GM12872 (cell line): Measurements from ENCODE around the gene DNAJC5.

ENCODE experiments used
- TF ChIP-seq, protein P1 (sequence below): IDR thresholded peaks from 3 replicates; pipeline ENCODE4 v1.5.1; 2011; ENCODE audit warnings: low read depth, mild to moderate bottlenecking, low read length, moderate library complexity; ENCODE audit not compliant: insufficient read depth

The DNAJC5 gene

DNA sequence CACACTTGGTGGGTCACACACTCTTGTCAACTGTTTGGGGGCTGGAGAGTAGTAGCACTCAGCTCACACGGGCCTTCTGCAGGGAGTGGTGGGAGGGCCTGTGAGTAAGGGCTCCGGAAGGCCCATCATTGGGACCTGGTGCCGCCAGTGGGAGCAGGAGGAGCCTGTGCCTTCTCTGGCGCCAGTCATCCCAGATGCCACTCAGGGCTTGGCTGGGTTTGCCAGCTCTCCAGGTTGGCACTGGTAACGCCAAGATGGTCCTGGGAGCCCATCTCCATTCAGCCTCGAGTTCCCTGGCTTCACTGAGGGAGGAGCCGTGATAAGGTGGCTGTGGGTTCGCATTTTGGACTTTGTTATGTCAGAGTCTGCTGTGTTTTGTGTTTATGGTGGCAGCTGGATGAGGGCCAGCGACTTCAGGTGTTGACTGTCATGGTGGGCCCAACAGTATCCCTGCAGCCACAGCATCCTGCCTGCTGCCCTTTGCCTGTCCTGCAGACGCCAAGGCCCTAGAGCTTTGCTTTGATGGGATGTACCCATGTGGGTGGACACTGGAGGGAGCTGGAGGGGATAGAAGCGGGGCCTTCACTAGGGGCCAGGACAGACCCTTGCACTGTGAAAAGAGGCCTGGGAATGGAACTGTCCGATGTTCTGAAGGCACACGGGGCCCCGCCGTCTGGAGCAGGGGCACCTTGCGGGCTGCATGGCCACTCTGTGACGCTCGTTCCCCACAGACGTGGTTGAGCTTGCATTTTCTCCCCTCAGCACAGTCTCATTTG, 13.3 kb upstream of the DNAJC5 start:
- TF ChIP-seq, protein P1, sequence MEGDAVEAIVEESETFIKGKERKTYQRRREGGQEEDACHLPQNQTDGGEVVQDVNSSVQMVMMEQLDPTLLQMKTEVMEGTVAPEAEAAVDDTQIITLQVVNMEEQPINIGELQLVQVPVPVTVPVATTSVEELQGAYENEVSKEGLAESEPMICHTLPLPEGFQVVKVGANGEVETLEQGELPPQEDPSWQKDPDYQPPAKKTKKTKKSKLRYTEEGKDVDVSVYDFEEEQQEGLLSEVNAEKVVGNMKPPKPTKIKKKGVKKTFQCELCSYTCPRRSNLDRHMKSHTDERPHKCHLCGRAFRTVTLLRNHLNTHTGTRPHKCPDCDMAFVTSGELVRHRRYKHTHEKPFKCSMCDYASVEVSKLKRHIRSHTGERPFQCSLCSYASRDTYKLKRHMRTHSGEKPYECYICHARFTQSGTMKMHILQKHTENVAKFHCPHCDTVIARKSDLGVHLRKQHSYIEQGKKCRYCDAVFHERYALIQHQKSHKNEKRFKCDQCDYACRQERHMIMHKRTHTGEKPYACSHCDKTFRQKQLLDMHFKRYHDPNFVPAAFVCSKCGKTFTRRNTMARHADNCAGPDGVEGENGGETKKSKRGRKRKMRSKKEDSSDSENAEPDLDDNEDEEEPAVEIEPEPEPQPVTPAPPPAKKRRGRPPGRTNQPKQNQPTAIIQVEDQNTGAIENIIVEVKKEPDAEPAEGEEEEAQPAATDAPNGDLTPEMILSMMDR: no peak

DNA sequence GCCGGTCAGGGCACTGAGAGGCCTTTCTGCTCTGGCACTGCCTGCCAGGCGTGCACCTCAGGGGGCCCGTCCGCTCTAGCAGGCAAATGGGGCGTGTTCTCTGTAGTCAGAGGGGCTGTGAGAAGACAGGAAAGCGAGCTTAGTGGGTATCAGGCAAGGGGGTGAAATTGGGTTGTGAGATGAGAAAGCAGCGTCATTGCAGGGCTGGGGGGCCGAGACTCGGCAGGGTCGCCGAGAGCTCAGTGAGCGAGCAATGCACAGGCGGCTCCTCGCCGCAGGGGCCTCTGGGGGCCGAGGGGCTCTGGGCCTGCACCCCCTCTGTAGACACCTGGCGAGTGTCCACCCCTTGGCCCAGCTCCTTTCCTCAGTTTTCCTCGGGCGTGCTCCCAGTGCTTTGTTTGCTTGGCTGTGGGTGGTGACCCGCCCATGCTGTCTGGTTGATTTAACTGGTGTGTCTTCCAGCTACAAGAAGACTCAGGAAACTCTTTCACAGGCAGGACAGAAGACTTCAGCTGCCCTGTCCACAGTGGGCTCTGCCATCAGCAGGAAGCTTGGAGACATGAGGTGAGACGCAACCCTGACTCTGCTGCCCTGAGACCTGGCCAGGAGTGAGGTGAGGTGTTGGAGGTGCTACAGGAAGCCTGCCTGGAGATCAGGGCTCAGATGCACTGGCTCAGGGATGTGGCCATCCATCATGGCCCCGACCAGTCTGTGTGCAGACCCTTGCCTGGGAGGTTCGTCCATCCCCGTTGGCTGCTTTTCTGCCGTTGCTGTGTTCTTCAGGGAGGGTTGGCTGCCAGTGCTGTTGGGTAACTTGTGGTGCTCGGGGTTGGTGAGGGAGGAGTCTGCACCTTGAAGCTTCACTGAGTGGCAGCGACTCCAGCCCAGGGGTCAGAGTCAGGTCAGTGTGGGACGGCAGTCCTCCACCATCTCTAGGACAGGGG, 12.4 kb upstream of the DNAJC5 start:
- TF ChIP-seq, protein P1: no peak

DNA sequence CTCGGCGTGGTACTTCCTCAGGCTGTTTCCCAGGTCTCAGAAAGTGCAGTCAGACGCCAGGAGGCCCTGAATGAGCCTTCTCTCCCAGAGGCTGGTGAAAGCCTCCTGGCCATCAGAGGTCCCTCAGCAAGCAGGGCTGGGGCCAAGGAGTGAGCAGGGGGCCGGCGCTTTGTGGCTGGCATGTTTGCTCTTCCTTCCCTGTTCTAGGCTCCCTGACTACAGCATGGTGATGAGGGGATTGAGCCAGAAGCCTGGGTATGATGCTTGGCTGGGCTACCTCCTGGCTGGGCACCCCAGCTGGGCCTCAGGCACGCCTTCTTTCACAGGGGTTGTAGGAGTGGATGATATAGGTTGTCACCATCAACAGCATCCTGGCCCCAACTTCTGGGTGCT, 11.7 kb upstream of the DNAJC5 start:
- TF ChIP-seq, protein P1: no peak

DNA sequence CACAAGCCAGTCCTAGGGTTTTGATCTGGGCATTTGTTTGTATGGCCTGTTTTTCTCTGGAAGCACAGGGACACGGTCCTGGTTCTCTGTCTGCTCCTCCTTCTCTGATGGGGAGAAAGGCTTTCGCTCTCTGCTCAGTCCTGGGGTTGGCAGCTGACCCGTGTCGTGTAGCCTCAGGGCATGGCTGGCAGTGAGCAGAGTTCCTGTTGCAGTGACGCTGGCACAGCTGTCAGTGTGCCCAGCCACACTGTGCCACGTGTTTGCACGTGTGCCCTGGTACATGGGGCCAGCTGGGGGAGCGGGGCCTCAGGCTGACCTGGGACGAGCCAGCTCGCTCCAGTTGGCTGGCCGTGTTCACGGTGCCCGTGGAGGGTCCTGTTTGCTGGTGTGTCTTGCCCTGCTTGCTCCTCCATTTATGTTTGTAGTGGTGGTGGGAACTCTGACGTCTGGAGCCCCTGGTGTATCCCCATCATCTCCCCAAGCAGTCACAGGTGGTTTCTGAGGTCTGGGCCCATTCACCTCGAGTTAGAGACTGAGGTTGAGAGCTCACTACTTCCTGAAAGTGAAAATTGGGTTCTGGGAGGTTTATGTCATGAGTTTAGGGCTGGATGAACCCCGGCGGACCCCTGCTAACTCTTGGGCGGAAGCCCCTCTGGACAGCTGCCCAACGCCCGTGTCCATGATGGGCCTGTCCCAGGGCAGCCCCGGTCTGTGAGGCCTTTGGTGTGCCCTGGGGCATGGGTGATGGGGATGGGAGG, 10.2 kb upstream of the DNAJC5 start:
- TF ChIP-seq, protein P1: no peak

DNA sequence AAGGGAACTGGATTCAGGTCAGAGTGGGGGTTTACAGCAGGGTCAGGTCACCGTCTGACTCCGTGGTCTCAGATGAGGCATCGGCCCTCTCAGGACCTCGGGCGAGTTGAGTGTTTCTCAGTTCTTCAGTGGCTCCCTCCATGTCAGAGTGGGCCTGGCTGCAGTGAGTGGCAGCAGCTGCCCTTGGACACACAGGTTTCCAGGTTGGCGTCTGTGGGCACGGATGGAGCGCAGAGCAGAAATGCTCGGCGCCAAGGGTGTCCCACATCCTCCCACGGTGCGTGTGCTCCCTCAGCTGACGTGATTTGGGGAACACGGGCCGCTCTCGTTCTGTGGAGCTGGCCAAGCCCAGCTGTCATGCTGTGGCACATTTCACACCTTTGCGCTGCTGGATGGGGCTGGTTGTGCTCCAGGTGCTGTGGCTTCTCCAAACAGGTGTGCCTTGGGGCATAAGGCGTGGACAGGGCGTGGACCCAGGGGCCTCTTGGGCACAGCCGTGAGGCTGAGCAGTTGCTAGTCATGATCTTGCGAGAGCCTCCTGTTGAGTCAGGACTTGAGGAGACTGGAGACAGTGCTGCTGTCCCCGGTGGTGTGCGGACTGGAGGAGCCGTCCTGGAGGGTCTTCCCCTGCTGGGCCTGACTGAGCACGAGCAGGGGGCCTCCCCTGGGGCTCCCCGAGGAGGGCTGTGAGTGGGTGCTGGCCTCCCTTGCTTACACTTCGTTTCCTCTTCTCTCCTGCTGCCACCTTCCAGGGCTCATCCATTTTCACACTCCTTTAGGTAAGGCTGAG, 9.5 kb upstream of the DNAJC5 start:
- TF ChIP-seq, protein P1: no peak

DNA sequence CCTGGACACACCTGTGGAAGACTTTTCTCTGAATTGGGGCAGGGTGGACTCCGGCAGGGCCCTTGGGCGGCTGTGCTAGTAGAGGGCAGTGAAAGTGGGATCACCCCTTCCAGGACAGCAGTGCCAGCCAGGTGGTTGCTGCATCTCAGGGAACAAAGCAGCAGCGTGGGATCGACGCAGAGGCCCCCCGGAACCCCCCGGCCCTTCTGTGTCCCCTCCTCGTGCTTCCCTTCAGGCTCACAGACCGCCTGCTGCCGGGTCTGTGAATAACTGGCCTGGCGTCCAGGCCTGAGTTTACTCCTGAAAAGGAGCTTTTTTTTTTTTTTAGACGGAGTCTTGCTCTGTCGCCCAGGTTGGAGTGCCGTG, 8.9 kb upstream of the DNAJC5 start:
- TF ChIP-seq, protein P1: no peak
